ENCODE results near the gene SYNJ1.
A peak's percentile ranks its signal among the peaks of the same experiment; 100 is the strongest.
"Not testable (repeated sequence)": the region's sequence is repeated elsewhere in the genome, so short reads cannot be mapped to it uniquely, and the experiment has no call there.

Gene SYNJ1

DNA sequence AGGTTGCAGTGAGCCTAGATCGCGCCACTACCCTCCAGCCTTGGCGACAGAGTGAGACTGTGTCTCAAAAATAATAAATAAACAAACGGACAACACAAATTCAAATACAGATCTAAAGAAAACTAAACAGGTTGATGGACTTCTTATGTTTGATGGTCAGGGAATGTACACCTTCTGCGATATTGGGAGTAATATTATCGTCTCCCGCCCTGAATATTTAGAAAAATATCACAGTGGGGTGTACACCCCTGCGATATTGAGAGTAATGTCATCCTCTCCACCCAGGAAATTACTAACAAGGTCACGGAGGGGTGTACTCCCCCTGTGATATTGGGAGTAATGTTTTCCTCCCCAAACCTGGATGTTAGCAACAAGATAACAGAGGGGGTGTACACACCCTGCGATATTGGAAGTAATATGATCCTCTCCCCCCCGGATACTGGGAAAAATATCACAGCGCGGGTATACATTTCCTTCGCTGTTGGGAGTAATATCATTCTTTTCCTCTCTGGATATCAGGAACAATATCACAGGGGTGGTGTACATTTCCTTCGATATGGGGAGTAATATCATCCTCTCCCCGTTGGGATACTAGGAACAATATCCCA is 114.3 kb downstream of the SYNJ1 start:
- intact Hi-C loops (cut with DNase I; ENCODE audit: low total_unique reads), result loop anchor here (10.0 kb wide), 1 partner anchor 161 kb away; the partner anchor contains the start of gene PAXBP1

DNA sequence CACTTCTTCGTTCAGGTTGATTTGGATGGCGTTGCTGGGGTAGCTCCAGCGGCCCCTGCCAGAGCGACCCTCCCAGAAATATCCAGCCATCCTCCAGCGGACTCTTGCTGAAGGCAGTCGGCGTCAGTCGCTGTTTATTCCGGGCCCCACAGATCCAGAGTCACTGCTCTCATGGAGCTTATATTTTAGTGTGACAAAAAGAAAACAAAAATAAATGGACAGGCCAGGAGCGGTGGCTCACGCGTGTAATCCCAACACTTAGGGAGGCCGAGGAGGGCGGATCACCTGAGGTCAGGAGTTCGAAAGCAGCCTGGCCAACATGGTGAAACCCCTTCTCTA is 114.8 kb downstream of the SYNJ1 start:
- Histone ChIP-seq H3K4me1 (peaks cover 3 to 21% (median 13%) of the 10 kb centered on the region in 4 donors), H3K27me3 (no peaks in the 10 kb centered on the region), H3K36me3 (peaks cover 3 to 15% (median 11%) of the 10 kb centered on the region in 3 donors), H3K4me3 (peak overlapping the region; percentile 93 to 95), H3K27ac (peak overlapping the region; percentile 89 to 95), H3K9me3 (no peaks in the 10 kb centered on the region)
- TF ChIP-seq, protein P1, sequence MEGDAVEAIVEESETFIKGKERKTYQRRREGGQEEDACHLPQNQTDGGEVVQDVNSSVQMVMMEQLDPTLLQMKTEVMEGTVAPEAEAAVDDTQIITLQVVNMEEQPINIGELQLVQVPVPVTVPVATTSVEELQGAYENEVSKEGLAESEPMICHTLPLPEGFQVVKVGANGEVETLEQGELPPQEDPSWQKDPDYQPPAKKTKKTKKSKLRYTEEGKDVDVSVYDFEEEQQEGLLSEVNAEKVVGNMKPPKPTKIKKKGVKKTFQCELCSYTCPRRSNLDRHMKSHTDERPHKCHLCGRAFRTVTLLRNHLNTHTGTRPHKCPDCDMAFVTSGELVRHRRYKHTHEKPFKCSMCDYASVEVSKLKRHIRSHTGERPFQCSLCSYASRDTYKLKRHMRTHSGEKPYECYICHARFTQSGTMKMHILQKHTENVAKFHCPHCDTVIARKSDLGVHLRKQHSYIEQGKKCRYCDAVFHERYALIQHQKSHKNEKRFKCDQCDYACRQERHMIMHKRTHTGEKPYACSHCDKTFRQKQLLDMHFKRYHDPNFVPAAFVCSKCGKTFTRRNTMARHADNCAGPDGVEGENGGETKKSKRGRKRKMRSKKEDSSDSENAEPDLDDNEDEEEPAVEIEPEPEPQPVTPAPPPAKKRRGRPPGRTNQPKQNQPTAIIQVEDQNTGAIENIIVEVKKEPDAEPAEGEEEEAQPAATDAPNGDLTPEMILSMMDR (IDR thresholded peaks at IDR 0.05), result no peak
- intact Hi-C loops (cut with DNase I; ENCODE audit: low total_unique reads), result loop anchor here (10.0 kb wide), 1 partner anchor 162 kb away; the partner anchor contains the start of gene PAXBP1
- no peak for DNase-seq

More for the DNA sequence above, 114.3 kb downstream of the SYNJ1 start:
- TF ChIP-seq, protein P1 (IDR thresholded peaks at IDR 0.05), result no peak
- peaks cover 3 to 21% (median 13%) of the 10 kb centered on the region in 4 donors for H3K4me1 ChIP-seq
- peaks cover 3 to 10% (median 7%) of the 10 kb centered on the region in 3 donors for H3K36me3 ChIP-seq
- DNase-seq, result no peak
- H3K4me3 ChIP-seq, result peak overlapping the region; percentile 93 to 95
- no peaks in the 10 kb centered on the region for H3K27me3 ChIP-seq
- H3K9me3 ChIP-seq, result no peaks in the 10 kb centered on the region
- H3K27ac ChIP-seq, result peak overlapping the region; percentile 89 to 95

DNA sequence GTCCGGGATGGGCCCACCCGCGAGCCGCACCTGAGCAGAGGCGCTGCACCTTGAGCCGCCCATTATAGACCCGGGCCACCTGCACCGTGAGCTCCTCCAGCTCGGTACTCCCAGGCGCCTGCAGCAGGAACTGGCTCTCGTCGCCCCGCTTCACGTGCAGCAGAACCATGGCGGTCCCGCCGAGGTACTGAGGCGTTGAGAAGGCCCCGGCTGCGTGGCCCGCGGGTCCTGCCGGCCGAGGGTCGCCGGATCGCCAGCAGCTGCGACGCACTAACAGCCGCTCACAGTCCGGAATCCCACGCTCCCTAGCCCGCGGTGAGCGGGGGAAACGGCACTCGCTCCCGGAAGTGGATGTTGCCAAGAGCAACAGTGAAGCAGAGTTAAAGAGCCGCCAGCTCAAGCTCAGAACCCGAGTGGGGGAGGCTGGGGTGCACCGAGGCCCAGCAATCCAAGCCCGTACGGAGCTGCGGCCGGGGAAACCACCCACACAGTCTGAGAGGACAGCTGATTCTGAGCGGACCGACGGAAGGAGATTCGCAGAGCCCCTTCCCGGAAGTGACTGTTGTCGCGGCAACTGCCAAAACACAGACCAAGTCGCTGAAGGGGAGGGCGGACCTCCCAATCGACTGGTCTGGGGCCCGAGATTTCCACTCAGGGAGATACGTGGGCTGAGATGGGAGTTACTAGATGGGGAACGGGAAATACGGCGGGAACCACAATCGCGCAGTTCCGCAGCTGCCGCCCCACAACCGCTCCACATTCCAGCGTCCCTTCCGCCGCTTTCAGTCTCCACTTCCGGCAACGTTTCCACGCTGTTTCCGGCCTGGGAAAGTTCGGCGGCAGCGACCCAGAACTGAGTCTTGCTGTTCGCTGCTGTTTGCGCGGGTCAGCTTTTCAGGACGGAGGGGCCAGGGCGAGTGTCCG is 115.5 kb downstream of the SYNJ1 start, which contains the start of gene CFAP298:
CFAP298 (minus strand) TSS at position 303 of the 924 bp plus-strand sequence; CDS start at position 169, 134 bp downstream.
- Histone ChIP-seq H3K4me1 (peaks cover 3 to 21% (median 13%) of the 10 kb centered on the region in 4 donors), H3K27me3 (no peaks in the 10 kb centered on the region), H3K27ac (peak within 1 kb of the TSS; percentile 89 to 95), H3K4me3 (peak within 1 kb of the TSS; percentile 93 to 95), H3K9me3 (no peaks in the 10 kb centered on the region), H3K36me3 (peaks cover 3 to 21% (median 17%) of the 10 kb centered on the region in 3 donors)
- intact Hi-C loops (cut with DNase I; ENCODE audit: low total_unique reads), result loop anchor here (10.0 kb wide), 1 partner anchor 162 kb away; the partner anchor contains the start of gene PAXBP1
- TF ChIP-seq, protein P1 (IDR thresholded peaks at IDR 0.05), result no peak
- DNase-seq, result peak; percentile 84 to 91

GRCh38 chr21:32611471-32611997 is 116.3 kb downstream of the SYNJ1 start:
- TF ChIP-seq, protein P1 (IDR thresholded peaks at IDR 0.05), result no peak
- Histone ChIP-seq H3K27ac (peak overlapping the region; percentile 89 to 95), H3K4me1 (peaks cover 3 to 21% (median 13%) of the 10 kb centered on the region in 4 donors), H3K36me3 (peaks cover 8 to 29% (median 25%) of the 10 kb centered on the region in 3 donors), H3K27me3 (no peaks in the 10 kb centered on the region), H3K9me3 (no peaks in the 10 kb centered on the region), H3K4me3 (peak overlapping the region; percentile 93 to 95)
- intact Hi-C loops (cut with DNase I; ENCODE audit: low total_unique reads), result loop anchor here (10.0 kb wide), 1 partner anchor 163 kb away; the partner anchor contains the start of gene PAXBP1
- DNase-seq, result no peak

GRCh38 chr21:32610940-32611339 is 116.9 kb downstream of the SYNJ1 start:
- H3K9me3 ChIP-seq, H3K27ac ChIP-seq, DNase-seq, H3K27me3 ChIP-seq: not testable (repeated sequence)
- Histone ChIP-seq H3K4me1 (peaks cover 3 to 21% (median 13%) of the 10 kb centered on the region in 4 donors), H3K4me3 (peak overlapping the region; percentile 93 to 95), H3K36me3 (peaks cover 14 to 35% (median 30%) of the 10 kb centered on the region in 3 donors)
- intact Hi-C loops (cut with DNase I; ENCODE audit: low total_unique reads), result loop anchor here (10.0 kb wide), 1 partner anchor 164 kb away; the partner anchor contains the start of gene PAXBP1
